ENCODE data around the gene MAP1B.

The MAP1B gene

DNA sequence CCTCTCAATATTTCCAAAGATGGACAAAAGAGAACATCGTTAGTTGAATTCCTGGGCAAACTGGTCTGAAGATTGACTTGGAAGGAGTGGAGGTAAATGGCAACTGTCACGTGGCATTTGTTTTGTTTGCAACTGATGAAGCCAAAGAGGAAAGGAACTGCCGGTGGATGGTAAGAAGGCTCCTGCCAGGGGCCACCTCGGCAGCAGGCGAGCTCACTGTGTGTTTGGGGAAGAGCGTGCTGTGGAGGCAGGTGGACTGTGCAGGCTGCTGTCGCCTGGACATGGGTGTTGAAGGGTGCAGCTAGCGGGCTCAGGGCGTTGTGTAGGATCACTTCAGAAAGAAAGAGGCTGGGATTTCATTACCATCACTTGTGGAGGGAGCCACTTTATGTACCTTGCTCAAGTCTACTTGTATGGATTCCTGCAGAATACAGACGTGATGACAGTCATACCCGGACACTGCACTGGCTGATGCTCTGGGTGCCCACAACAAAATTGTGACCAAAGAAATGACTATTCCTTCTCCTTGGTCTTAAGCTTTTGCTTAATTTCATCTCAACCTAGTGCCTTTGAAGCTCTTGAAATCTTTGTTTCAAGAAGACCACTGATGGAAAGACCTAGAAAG lies 72.7 kb downstream of the MAP1B start:
- no peak for TF ChIP-seq CTCF (IDR thresholded peaks at IDR 0.05; ENCODE audit: insufficient read depth, missing control alignments)
- FAIRE-seq (no peak), DNase-seq (ENCODE audit: insufficient read length, low spot score) (no peak)

- TF ChIP-seq CTCF (IDR thresholded peaks at IDR 0.05; ENCODE audit: insufficient read depth, missing control alignments): no peak
- DNase-seq (ENCODE audit: insufficient read length, low spot score): no peak
- no peak for FAIRE-seq
These were observed 73.7 kb downstream of the MAP1B start for GRCh38 chr5:72180925-72181324.

GRCh38 chr5:72182686-72183085 lies 75.4 kb downstream of the MAP1B start:
- FAIRE-seq (no peak), DNase-seq (ENCODE audit: insufficient read length, low spot score) (no peak)
- no peak for TF ChIP-seq CTCF (IDR thresholded peaks at IDR 0.05; ENCODE audit: insufficient read depth, missing control alignments)

DNA sequence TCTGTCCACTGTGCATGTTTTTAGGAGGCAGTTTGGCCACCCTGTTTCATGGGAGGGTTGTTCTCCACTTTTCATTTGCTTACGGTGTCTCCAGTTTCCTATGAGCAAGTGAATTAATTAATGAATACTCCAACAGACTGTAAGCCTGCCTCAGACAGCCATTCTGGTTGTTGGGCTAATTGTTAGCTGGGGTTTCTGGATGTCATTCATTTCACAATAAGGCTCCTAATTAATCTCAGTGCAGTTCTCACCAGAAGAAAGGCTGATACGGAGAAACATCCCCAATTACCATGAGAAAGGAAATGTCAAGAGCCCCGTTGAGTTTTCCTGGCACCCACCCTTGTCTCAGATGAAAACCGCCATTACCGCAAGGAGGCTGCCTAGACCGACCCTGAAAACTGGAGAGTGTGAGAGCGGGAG lies 75.8 kb downstream of the MAP1B start:
- FAIRE-seq: no peak
- DNase-seq (ENCODE audit: insufficient read length, low spot score): no peak
- no peak for TF ChIP-seq CTCF (IDR thresholded peaks at IDR 0.05; ENCODE audit: insufficient read depth, missing control alignments)

- no peak for DNase-seq (ENCODE audit: insufficient read length, low spot score)
- no peak for TF ChIP-seq CTCF (IDR thresholded peaks at IDR 0.05; ENCODE audit: insufficient read depth, missing control alignments)
- FAIRE-seq: no peak
These were observed 77.1 kb downstream of the MAP1B start for GRCh38 chr5:72184408-72184807.

DNA sequence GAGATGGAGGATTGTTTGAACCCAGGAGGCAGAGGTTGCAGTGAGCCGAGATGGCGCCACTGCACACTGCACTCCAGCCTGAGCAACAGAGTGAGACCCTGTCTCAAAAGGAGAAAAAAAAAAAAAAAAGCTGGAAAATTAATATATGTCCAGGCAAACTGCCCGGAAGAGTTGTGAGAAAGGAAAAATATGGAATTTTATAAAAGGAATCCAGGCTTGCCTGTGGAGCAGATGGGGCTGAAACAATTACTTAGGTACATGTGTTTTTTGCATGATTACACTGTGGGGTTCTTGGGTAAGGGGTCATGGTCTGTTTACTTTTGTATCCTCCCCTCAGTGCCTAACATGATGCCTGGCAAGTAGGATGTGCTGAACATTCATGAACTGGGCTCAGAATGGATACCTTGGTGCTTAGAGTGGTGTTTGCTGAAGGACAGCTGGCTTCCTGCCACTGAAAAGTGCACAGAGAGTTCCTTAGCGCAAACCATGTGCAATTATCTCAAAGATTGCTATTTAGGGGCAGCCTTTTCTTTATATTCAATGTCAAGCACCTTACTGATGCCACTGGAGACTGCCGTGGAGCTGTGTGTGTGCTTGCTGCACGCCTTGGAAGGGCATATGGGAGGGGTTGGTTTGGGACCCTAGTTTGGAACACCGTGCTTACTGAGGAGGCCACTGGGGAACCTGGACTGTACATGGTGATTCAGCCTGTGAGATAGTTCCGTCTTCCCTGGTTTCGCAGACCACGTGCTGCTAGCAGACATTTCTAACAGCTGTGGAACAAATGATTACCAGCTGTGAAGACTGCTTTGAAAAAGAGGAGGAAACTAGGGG lies 78.4 kb downstream of the MAP1B start:
- DNase-seq (ENCODE audit: insufficient read length, low spot score) (no peak), FAIRE-seq (no peak)
- TF ChIP-seq CTCF (IDR thresholded peaks at IDR 0.05; ENCODE audit: insufficient read depth, missing control alignments): no peak

All from D721Med (cell line).